Left colon (tissue), 2 donors: ENCODE results near the gene MBP. TPM values are rescaled to one million over a fixed set of nuclear protein-coding genes. Genes with fewer than 3 reads are reported as not detected.

Experiments
- ATAC-seq: fragments of 200-7000 bp; cut with Tn5 transposase; one replicate; pipeline ENCODE4 v1.9.1; 2020; ENCODE audit warnings: mild to moderate bottlenecking, moderate library complexity
- DNase-seq, 2 donors: peaks; one replicate each; pipeline ENCODE4 v3.0.0-alpha.2; 2020
- intact Hi-C, 2 donors: fragments of 100-400 bp; cut with DNase I in 1 of 2; cut with micrococcal nuclease in 1 of 2; formaldehyde crosslinking; loops; one replicate each; pipeline versions ENCODE4 v1.11.2 to v1.14.0; 2022; cut with DNase I, micrococcal nuclease
- total RNA-seq, 2 donors: library from RNA; stranded (reverse); fragmentation: NEBNext Ultra II Directional; extraction: Animal tissue kit (Norgen Biotek cat#: 25700); gene quantifications; one replicate each; pipeline ENCODE4 v1.2.1, GENCODE V29; 2021
- donor health status: DM: no; HTN: no; CAD: no.
- donor health status: DM: yes; HTN: yes; CAD: no.

MBP gene
- total RNA-seq, 2 donors from 2014 or later = 48.5 to 51.6 TPM

DNA sequence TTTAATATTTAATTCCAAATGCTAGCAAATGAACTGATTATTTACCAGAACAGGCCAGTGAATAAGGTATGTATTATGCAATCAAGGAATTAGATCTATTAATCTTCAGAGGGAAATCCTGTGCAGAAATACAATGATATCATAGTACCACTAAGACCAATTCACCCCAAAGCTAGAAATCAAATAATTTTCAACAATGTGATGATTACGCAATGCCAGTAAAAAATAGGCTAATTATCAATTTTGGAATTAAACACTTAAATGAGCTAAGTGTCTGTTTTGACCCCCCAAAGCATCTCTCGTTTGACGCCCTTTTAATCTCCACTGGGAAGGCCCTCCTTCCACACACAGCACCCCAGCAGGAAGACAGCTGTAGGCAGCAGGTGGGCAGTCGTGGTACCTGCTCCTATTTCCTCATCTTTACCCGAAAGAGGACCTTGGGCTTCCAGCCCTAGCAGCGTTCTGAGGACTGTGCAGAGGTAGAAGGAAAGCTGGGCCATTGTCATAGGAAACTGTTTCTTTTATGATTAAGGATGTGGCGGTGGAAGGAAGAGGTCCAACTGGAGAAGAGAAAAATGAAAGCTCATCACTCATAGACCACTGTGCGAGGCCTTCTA lies 84.7 kb downstream of the MBP start:
- DNase-seq = no peak
- intact Hi-C loops = no loop called here
- ATAC-seq = no peak

DNA sequence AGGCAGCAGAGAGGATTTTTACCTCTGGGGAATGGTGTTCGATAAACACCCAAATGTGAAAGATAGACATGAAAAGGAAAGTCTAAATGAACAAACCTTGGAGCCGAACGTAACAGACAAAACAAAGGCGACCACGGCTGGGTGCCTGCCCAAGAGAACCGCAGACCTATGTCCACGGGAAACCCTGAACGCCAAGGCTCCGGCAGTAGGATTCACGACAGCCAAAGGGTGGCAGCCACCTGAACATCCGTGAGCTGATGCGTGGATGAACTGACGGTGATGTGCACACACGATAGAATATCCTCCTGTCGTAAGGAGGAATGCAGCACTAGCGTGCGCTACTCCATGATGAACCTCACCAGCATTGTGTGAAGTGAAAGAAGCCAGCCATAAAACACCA lies 85.6 kb downstream of the MBP start:
- DNase-seq = no peak
- no peak for ATAC-seq
- intact Hi-C loops = no loop called here

DNA sequence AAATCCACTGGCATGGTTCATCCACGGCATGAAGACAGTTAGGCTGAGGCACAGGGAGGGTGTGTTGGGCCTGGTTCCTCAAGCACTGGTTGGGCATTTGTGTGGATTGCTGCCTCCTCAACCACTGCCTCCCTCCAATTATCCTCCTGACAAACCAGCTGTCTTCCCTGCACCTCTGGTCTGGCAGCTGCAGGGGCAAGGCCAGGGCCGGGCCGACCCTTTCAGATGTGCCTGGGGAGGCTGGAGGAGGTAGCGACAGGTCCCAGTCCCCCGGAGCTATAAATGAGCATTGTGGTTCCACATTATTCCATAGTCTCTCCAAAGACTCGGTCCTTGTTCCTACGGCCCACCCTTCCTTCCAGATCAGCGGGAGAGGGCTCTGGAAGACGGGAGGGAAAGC lies 86.2 kb downstream of the MBP start:
- DNase-seq = no peak
- intact Hi-C loops = no loop called here
- ATAC-seq = no peak

DNA sequence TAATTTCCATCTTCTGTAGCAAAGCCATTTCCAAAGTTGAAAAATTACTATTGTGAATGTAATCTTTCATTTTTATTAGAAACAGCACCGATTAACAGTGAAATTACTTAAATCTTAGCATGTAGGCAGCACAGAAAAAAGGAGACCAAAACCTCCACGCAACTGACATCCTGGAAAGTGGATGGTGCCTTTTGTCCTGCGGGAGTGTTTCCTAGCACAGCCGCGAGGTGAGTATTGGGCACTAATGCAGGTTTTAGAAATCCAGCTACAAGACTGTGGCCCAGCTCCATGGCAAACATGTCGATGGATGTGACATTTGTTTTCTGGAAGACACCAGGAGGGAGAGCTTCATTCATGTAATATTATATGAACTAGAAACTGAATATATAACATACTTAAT lies 86.9 kb downstream of the MBP start:
- intact Hi-C loops = no loop called here

DNA sequence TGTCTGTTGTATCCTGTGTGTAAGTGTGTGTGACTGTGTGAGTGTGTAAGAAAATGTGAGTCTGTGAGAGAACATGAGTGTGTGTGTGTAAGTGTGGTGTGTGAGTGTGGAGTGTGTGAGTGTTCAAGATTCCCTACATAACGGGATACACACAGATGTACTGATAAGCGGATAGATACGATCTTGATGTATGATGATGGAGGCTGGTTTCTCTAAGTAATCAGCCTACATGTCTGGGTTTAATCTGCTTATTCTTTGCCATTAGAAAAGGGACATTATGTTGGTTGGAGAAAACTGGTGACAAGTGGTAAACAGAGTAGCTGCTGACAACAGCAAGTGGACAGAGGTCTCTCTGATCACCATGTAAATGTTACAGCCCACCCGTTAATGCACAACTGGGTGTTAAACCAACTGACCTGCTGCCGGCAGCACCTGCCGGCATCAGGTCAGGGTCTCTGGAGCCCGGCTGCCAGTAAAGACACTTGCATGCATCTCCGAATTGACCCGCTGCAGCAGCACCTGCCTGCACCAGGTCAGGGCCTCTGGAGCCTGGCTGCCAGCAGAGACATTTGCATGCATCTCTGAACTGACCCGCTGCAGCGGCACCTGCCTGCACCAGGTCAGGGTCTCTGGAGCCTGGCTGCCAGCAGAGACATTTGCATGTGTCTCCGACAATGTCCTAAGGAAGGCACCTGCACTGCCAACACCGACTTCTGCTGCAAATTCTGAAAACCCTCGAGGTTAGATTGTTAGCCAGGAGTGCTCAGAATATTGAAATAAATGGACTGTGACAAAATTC lies 87.5 kb downstream of the MBP start:
- DNase-seq = no peak
- intact Hi-C loops = no loop called here
- no peak for ATAC-seq

More for the DNA sequence above, 86.9 kb downstream of the MBP start:
- DNase-seq (no peak), ATAC-seq (no peak)

DNA sequence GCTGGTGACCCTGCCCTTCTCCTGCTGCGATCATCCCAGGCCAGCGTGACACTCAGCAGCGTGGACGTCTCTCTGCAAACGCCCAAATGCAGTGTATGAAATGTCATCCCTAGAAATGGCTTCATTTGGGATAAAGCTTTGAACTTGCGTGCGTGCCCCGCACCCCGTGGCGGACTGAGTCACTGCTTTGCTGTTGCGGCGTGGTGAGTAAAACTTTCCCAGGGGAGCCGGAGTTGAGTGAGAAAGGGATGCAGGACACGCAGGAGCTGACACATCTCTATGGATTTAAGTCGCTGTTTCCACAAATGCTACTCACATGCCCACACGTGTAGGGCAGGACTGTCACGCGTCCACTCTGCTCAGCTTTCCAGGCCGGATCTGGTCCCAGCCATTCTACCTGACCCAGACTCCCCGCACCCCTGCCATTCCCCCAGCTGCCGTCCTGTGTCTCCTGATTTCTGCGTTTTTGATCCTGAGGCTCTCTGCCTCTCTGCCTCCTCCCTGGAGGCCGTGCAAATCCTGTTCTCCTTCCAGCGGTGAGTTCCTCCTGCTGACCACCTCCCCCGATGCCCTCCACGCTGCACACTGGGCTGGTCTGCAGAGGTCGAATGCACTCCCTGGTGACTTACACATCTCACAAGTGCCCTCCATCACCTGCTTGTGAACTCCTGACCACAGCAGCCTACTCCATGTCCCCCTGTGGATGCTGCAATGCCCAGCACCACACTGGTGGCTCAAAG lies 88.9 kb downstream of the MBP start:
- intact Hi-C loops = no loop called here
- no peak for ATAC-seq
- no peak for DNase-seq

DNA sequence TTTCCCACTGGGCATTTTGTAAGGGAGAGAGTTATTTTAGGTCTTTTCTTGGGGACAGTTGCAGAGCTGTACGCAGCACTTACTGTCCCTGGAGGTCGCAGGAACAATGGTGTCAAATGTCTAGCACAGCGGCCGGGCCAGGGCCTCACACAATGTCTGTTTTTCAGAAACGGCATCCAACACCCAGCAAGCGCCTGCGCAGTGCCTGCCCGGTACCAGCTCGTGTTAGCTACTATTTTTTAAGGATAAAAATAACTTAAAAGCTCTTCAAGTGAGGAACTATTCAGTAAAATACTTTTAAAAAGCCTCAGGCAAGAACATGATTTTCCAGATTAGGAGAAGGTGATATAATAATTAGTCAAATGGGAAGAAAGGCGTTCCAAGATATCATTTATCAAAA lies 90.0 kb downstream of the MBP start:
- intact Hi-C loops = no loop called here
- ATAC-seq = no peak
- DNase-seq = no peak

DNA sequence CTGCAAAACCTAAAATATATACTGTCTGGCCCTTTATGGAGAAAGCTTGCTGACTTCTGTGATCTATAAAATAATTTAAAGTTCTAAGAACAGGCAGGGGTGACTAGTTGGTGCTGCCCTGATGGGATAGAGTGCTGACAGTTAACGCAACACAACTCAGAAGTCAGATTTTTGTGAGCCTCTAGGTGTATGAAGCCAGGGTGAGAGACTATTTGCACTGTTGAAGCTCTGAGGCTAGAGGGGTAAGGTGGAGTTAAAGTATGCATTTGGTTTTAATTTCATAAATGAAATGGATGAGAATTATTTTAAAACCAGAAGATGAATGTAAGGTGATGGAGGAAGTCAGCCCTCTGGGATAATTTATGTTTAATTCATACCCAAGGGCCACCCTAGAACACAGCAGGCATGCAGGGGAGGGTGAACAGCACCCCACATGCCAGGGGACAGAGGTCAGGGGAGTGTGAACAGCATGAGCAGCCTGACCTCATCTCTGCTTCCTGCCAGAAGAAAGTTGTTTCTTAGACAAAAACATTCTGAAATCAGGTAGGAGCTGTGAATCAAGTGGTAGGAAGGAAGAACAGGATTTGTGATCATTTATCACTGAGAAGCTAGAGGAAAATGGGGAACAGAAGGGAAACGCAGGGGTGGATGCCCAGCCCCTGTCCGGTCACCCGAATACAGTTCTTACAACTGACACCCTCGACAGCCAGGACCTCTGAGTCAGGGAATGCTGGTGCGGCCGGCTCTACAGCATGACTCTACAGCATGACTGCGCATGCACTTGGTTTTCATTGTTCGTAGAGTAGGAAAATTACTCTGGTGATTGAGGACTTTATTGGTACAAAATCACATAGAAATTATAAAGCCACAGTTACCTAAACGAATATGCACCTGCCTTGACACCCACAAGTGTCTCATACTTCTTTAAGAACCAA lies 93.1 kb downstream of the MBP start:
- no peak for DNase-seq
- intact Hi-C loops = no loop called here
- ATAC-seq = no peak

DNA sequence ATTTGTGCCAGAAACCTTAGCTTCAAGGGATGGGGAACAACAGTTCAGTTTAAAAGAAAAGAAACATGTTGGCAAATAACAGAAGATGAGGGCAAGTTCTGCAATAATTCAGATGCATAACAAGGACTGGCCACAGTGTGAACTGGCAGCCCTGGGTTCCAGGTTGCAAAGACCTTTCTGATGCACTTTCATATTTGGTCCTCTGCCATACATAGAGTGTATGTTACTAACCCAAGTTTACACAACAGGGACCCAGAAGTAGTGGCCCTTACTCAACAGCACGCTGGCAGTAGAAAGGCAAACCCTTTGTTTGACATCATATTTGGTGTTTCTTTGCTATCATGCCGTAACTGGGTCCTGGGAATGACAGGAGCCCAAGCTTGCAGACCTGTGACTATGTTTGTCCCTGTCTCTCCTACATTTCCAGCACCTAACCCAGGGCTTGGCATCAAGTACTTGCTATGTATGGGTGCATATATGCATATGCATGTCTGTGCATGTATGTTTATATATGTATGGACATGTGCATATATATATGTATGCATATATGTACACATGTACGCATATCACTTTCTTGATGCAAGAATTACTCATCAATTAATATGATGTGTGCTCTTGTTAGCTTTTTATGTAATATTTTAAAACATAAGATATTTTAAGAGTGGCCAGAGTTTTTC lies 94.3 kb downstream of the MBP start:
- intact Hi-C loops = no loop called here
- DNase-seq = no peak
- no peak for ATAC-seq

DNA sequence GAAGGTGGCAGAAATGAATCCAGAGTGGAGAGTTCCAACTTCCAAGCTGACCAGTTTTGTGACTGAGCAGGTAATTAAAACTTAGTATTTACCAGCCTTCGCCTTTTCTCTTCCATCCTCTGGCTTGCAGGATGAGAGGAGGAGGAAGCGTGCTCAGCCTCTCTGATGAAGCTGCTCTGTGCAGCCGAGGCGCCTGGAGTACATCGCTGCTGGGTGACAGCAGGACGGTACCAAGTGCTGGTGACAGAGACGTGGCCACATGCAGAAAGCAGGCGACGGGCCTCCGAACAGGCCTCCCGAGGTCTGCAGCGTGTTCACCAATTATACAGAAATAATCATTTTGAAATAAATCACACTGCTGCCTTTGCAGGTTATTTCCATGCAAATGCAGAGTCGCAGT lies 95.0 kb downstream of the MBP start:
- intact Hi-C loops = no loop called here
- no peak for DNase-seq
- no peak for ATAC-seq

DNA sequence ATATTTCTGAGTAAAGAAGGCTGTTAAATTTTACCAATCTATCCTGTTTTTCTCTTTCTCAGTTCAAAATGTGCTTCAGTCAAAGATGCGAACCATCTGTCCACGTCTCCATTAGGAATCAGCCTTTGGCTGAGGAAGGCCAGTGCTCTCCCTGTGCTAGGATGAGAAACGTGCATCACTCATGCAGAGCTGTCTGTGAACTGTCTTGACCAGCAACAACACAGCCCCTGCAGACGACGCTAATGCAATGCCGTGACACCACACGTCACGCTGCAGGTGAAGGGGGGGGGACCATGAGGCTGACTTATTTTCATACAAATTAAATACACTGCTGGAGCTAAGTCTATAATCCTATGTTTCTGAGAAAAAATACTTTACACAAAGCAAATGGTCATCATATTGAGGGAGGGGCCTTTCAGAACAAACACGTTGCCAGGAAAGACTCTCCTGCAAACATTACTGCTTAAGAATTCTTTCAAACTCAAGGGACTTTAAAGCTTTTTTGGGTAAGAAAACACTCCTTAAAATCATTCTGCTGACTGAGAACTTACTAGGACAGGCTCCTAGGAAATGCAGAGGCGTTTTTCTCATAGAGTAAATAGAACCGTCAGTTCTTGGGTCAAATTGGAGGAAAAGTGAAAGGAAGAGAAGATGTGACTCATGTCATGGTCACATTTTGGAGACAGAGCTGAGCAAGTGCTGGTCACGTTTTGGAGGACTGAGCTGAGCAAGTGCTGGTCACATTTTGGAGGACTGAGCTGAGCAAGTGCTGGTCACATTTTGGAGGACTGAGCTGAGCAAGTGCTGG lies 97.0 kb downstream of the MBP start:
- DNase-seq (no peak), ATAC-seq (no peak)
- intact Hi-C loops = no loop called here

DNA sequence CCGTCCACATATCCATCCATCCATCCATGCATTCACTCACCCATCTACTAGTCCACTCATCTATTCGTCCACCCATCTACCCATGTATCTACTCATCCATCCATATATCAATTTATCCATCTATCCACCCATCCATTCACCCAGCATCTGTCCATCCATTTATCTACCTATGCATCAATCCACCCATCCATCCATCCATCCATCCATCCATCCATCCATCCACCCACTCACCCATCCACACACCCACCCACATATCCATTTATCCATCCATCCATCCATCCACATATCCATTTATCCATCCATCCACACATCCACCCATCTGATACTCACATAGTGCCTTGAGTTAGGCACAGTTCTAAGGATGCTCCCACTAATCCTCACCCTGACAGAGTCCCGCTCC lies 99.0 kb downstream of the MBP start:
- intact Hi-C loops = no loop called here
- no peak for DNase-seq
- no peak for ATAC-seq

DNA sequence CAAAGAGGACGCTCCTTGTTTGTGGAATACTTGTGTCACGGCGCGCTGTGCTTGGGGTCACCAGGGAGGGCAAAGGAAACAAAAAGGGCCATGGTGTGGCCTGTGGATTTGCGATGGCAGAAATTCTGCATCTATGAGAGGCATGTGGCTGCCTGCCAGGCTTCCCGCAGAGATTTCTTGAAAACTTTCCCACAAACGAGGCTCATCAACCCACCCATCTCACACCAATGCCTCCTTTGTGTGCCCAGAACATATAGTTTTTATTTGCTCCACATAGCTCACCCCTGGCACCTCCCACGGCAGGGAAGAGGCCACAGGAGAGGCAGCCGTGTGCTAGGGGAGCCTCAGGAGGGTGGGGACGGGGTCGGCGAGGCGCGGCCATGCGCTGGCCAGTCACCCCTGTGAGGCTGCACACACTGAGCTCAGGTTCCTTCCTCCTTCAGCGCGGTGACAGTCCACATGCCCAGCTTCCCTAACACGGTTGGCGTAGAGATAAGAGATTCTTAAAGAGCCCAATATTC lies 100.3 kb downstream of the MBP start:
- intact Hi-C loops = no loop called here
- no peak for DNase-seq
- ATAC-seq = no peak

DNA sequence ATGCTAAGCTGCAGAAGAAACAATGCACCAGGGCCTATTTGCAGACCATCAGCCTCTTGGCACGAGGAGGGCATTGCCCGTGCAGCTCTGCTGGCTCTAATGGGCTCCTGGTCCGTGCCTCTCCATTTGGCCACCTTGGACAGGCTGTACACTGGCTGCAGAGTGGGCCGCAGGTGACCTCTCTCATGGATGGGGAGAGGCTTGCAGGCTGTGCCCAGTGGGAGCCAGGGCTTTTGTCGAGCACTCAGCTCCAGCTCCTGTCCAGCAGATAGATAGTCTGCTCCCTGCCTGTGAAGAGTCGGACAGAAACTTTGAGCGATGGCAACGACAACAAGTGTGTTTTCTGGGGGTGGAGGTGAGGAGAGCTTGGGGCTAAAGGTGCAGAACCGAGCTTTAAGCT lies 100.9 kb downstream of the MBP start:
- intact Hi-C loops = no loop called here
- no peak for DNase-seq
- ATAC-seq = no peak

DNA sequence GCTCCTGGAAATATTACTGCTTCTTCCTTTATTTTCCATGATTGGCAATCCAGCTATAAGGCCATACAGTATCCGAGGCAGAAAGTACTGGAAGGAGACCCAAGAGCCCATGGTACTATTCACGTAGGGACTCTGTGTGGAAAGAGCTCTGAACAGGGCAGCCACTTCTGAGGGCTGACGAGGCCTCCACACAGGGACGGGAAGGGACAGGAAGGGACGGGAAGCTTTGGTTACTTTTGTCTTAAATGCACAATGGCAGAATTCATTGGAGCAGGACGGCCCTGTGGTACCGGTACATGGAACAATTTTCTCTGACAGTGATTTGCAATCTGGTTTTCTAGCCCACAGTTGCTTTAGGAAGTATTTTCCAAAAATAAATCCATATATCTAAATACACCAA lies 102.4 kb downstream of the MBP start:
- ATAC-seq = no peak
- DNase-seq = no peak
- intact Hi-C loops = no loop called here

DNA sequence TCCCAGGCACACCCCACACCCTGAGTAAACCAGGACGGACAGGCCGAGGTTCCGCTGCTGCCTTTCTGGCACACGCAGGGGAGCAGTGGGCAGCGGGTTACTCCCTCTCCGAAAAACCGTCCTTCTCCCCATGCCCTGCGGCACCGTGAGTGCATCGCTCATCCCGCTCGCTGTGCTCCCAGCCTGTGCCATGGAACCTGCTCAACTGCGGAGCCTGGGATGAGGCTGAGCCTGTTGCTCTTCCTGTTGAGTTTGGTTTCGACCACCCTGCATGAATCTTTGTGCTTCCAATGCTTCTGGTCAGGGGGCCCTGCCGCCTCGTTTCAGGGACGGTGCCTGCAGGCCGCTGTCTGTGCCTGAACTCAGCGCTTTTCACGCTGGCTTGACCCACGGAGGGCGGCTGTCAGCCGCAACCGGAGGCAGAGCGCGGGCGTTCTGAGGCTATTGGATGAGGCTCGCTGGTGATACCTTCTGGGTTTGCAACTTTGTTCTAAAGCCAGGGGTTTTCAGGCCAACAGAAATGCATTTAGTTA lies 106.7 kb downstream of the MBP start:
- ATAC-seq (no peak), DNase-seq (no peak)
- intact Hi-C loops = no loop called here

DNA sequence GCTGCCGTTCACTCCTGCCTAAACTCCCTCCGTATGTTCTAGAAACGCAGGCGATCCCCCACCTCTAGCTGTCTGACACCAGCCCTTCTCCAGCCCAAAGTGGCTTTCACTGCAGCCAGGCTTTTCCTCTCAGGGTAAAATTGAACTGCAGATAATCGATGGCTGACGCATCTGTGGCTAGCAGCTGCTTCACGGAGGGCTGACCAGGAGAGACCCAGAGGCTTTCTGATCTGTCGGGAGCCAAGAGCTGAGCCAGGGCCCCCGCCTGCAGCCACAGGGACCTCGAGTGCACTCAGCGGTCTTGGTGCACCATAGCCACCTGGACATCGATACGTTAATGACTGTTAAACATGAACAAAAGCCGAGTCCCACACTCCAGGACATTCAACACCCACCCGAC lies 107.5 kb downstream of the MBP start:
- ATAC-seq (no peak), DNase-seq (no peak)
- intact Hi-C loops = no loop called here
